Thoracic aorta (tissue), 2 donors: ENCODE data around the gene EPHX1. TPM values are rescaled to one million over a fixed set of nuclear protein-coding genes. Genes with fewer than 3 reads are reported as not detected.

Experiments used
- ATAC-seq: fragments of 150-250 bp; one replicate; pipeline ENCODE4 v1.8.0; 2017; ENCODE audit warnings: low read depth; ENCODE audit not compliant: insufficient number of reproducible peaks, low FRiP score
- DNase-seq: peaks from one replicate; pipeline ENCODE4 v3.0.0-alpha.2; 2020; ENCODE audit warnings: low spot score
- H3K27ac ChIP-seq, 2 donors: fragments of 200-600 bp; sonication (generic); 1 replicate in 1 of 2; 2 replicates in 1 of 2; pipeline ENCODE4 v1.5.1; 2016; ENCODE audit warnings: mild to moderate bottlenecking in 2 of 2, moderate library complexity in 2 of 2
- H3K27me3 ChIP-seq: fragments of 200-600 bp; sonication (generic); replicated peaks from 2 replicates; pipeline ENCODE4 v1.6.0; 2016; ENCODE audit warnings: mild to moderate bottlenecking; ENCODE audit not compliant: insufficient read depth
- H3K36me3 ChIP-seq: fragments of 200-600 bp; sonication (generic); one replicate; pipeline ENCODE4 v1.5.1; 2016
- H3K4me1 ChIP-seq, 2 donors: fragments of 200-600 bp; sonication (generic); 1 replicate in 1 of 2; 2 replicates in 1 of 2; pipeline versions ENCODE4 v1.5.1 to v1.6.0; 2016; ENCODE audit warnings: low read depth in 2 of 2, mild to moderate bottlenecking in 1 of 2; ENCODE audit not compliant: control insufficient read depth in 1 of 2
- H3K4me3 ChIP-seq: fragments of 200-600 bp; sonication (generic); 2 replicates; pipeline ENCODE4 v1.5.1; 2016; ENCODE audit warnings: mild to moderate bottlenecking
- H3K9me3 ChIP-seq: fragments of 200-600 bp; sonication (generic); 2 replicates; pipeline ENCODE4 v1.5.1; 2016
- total RNA-seq, 2 donors: library from RNA; depleted of rRNA; stranded (reverse); fragments of >200 nt; gene quantifications; one replicate each; pipeline versions ENCODE4 v1.1.0 to v1.2.3, GENCODE V29; 2016
- TF ChIP-seq, protein P1 (sequence below): fragments of 200-600 bp; sonication (generic); IDR thresholded peaks from one replicate; pipeline ENCODE4 v1.5.1; 2019; ENCODE audit warnings: antibody characterized with exemption

EPHX1 gene
- total RNA-seq, 2 donors from 2014 or later, result 58.9 to 77.6 TPM

DNA sequence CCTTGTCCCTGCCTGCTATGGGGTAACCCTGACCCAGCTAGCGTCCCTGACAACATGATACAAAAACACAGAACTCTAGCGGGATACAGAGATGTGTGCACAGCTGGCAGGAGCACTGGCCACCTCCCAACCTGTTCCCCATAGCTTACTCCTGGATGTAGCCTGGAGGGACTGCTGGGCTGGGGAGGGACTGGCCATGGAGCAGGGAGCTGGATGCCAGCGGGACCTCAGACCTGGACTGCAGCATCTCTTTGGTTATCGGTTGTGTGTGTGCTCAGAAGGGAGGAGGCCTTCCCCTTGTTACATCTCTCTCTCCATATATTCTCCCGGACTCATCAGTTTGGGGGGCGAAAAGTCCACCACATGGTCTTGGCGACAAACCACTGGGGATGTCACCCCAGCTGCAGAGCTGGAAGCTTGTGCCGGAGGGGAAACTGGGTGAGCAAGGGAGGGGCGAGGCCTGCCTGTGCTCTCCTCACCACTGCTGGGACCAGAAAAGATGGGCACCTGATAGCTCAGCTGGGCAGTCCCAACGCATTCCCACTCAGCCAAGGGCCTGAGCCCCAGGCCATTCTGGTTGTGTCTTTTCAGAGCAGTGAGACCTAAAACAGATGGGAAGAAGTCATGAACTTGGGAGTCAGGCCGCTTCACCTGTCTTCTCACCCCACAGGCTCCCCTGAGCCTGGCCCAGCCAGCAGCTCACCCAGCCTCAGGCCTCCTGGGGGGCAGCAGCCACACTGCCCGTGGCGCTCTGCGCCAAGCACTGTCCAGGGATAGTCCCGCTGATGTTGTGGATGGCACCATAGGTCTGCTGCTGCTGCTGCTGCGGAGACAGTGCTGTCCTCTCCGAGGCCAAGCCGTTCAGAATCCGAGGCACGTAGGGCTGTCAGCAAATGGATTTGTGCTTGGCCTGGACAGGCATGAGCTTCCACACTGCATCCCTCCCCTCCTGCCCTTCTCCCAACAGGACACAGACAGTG lies 36.7 kb downstream of the EPHX1 start:
- H3K4me3 ChIP-seq, result no peak overlapping the region
- no peaks in the 10 kb centered on the region for H3K9me3 ChIP-seq
- no peak for DNase-seq
- ATAC-seq, result no peak
- H3K36me3 ChIP-seq, result peaks cover 27% of the 10 kb centered on the region
- H3K27ac ChIP-seq, result peak overlapping the region in 1 of 2 donors; percentile 3
- H3K4me1 ChIP-seq, result peaks cover 0 to 8% of the 10 kb centered on the region in 2 donors
- TF ChIP-seq, protein P1, sequence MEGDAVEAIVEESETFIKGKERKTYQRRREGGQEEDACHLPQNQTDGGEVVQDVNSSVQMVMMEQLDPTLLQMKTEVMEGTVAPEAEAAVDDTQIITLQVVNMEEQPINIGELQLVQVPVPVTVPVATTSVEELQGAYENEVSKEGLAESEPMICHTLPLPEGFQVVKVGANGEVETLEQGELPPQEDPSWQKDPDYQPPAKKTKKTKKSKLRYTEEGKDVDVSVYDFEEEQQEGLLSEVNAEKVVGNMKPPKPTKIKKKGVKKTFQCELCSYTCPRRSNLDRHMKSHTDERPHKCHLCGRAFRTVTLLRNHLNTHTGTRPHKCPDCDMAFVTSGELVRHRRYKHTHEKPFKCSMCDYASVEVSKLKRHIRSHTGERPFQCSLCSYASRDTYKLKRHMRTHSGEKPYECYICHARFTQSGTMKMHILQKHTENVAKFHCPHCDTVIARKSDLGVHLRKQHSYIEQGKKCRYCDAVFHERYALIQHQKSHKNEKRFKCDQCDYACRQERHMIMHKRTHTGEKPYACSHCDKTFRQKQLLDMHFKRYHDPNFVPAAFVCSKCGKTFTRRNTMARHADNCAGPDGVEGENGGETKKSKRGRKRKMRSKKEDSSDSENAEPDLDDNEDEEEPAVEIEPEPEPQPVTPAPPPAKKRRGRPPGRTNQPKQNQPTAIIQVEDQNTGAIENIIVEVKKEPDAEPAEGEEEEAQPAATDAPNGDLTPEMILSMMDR, result no peak
- no peaks in the 10 kb centered on the region for H3K27me3 ChIP-seq

DNA sequence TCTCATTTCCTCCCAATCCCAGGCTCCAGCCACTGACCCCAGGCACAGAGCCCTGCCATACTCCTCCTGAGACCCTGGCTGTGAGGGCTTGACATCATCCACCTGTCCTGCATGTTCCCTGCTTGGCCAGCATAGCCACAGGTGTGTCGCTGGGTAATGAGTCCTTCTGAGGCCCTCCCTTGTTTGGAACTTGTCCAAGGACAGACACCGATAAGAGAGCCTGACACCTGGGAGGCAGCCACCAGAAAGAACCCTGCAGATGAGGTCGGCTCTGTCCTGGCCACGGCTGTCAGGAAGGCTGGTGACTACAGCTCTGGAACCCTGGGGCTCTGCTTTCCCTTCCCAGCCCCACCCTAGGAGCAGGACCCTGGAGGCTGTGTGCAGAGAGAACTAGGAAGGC lies 37.7 kb downstream of the EPHX1 start:
- H3K27ac ChIP-seq, result no peak overlapping the region
- no peaks in the 10 kb centered on the region for H3K9me3 ChIP-seq
- DNase-seq, result no peak
- H3K4me3 ChIP-seq, result no peak overlapping the region
- H3K36me3 ChIP-seq, result peaks cover 27% of the 10 kb centered on the region
- ATAC-seq, result no peak
- H3K27me3 ChIP-seq, result no peaks in the 10 kb centered on the region
- peaks cover 0 to 8% of the 10 kb centered on the region in 2 donors for H3K4me1 ChIP-seq
- TF ChIP-seq, protein P1, result no peak

DNA sequence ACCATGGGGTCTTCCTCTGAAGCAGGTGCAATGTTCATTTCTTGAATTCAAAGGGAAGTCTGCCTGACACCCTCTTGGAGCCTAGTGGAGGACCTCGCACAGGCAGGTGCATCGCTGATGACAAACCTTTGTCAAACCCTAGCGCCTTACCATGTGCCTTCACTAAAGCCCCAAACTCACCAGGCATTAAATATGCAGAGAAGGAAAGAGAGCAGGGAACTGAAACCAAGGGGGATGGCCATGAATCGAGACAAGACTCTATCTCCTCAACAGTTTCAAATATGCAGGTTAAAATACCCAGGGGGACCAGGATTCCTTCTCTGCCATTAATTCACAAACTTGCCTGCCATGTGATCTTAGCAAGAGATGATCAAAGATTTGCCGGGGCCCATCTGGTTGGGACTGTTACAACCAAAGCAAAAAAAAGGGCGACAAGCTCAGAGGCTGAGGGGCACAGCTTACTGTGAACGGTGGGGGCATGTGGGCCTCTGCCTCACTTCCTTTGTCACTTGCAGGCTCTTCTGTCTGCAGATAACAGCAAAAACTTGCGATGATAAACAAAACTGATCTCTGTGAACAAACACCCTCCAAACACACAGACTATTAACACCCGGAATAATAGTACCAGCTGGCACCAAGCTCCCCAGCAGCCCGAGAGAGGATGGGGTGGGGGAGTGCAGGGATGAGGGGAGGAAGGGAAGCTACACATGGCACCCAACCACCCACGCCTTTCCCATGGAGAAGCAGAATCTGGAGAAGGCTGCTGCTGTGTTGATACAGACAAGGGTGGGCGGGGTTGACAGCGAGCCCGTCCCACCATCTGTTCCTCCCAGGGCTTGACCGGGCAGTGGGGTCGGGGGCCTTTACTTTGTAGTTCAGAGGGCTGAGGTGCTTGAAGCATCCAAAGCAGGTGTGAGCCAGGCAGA lies 38.4 kb downstream of the EPHX1 start:
- no peak for DNase-seq
- TF ChIP-seq, protein P1, result no peak

DNA sequence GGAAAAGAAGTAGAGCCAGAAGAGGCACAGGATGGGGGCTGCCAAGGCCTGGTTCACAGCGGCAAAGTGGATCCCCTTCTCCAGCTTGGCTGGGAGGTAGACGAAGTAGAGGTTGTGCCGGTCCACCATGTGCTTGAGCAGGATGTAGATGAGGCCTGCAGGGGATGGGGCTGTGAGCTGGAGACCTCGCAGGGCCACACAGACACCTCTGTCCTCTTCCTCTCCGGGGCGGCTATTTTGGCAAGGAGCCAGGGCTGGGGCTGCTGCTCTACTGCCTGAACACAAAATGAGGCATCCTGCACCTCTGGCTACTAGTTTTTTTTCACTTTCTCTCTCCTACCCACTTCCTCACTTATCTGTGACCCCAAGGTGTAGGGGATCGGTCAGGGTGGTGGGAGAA lies 40.0 kb downstream of the EPHX1 start:
- no peak overlapping the region for H3K4me3 ChIP-seq
- no peaks in the 10 kb centered on the region for H3K27me3 ChIP-seq
- DNase-seq (no peak), ATAC-seq (no peak)
- H3K9me3 ChIP-seq, result no peaks in the 10 kb centered on the region
- TF ChIP-seq, protein P1, result no peak
- H3K27ac ChIP-seq, result peak overlapping the region in 1 of 2 donors; percentile 28
- peaks cover 0 to 8% of the 10 kb centered on the region in 2 donors for H3K4me1 ChIP-seq
- peaks cover 35% of the 10 kb centered on the region for H3K36me3 ChIP-seq

More for the DNA sequence above, 38.4 kb downstream of the EPHX1 start:
- Histone ChIP-seq H3K9me3 (no peaks in the 10 kb centered on the region), H3K36me3 (peaks cover 33% of the 10 kb centered on the region), H3K4me1 (peaks cover 0 to 8% of the 10 kb centered on the region in 2 donors), H3K27ac (no peak overlapping the region), H3K4me3 (no peak overlapping the region), H3K27me3 (no peaks in the 10 kb centered on the region)
- ATAC-seq, result no peak

DNA sequence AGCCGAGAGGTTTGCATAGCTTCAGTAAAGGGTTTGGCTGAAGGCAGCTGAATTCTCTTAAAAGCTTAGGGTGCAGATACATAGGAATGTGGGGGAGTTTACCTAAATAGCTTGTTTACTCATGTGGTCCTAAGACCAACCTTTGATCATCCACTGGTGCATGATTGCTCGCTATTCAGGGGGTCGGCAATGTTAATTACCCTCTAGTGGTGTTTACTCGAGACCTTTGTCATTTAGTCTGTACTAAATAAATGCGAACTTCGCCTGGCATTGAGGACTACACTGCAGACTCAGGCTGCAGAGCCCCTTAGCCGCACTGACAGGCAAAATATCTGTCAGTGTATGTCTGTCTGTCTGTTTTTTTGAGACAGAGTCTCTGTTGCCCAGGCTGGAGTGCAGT lies 40.4 kb downstream of the EPHX1 start:
- Histone ChIP-seq H3K4me1 (peaks cover 0 to 7% of the 10 kb centered on the region in 2 donors), H3K9me3 (no peaks in the 10 kb centered on the region), H3K36me3 (peaks cover 35% of the 10 kb centered on the region), H3K27ac (no peak overlapping the region), H3K4me3 (no peak overlapping the region), H3K27me3 (no peaks in the 10 kb centered on the region)
- no peak for DNase-seq
- ATAC-seq, result no peak
- TF ChIP-seq, protein P1, result no peak
